LoVo (cell line): ENCODE data around the gene TEX54.
"Not testable (repeated sequence)": the region's sequence is repeated elsewhere in the genome, so short reads cannot be mapped to it uniquely, and the experiment has no call there.

Source experiments
- DNase-seq: peaks from one replicate; pipeline ENCODE4 v3.0.0-alpha.2; 2016; ENCODE audit warnings: low spot score

The TEX54 gene

DNA sequence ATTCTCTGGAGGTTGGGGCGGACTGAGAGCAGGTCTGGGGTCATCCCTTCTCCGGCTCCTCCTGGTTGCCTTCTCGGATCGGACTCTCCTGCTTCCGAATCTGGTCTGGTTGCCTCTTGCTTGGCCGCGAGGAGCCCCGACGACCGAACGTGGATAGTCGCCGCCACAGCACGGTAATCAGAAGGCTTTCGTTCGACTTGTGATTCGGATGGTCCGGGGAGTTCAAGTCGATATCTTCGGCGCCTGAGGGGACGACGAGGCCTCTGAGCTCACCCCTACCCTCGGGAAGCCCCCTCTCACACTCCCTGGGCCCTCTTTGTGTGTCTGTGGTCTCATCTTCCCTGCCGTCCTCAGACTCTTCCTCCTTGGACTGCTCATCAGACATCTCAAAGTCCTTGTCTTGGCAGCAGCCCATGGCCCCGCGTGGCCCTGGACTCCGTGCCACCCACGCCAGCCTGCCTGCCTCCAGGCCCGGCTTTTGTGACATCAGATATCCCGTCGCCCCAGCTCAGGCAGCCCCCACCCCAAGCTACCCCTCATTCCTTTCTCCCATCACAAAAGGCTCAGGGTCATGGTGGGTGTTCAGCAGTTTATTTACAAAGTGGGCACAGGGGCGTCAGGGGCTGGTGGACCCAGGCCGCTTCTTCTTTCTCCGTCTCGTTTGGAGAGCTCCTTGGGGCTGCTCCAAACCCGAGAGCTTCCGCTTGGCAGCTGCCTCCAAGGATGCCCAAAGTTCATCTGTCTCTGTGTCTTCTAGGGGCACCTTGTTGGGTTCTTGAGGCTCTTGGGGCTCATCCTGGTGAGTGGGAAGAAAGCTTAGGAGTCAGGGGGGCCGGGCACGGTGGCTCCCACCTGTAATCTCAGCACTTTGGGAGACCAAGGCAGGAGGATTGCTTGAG lies at the start of gene TEX54:
Gene TEX54, minus strand, starts transcription at position 506 of the 899 bp plus-strand sequence.
- DNase-seq, result no peak

GRCh38 chr11:62882431-62882749 lies 49.7 kb upstream of the TEX54 start:
- DNase-seq, result no peak

- peak; percentile 93 for DNase-seq
These were observed 49.2 kb upstream of the TEX54 start for GRCh38 chr11:62881579-62882430.

DNA sequence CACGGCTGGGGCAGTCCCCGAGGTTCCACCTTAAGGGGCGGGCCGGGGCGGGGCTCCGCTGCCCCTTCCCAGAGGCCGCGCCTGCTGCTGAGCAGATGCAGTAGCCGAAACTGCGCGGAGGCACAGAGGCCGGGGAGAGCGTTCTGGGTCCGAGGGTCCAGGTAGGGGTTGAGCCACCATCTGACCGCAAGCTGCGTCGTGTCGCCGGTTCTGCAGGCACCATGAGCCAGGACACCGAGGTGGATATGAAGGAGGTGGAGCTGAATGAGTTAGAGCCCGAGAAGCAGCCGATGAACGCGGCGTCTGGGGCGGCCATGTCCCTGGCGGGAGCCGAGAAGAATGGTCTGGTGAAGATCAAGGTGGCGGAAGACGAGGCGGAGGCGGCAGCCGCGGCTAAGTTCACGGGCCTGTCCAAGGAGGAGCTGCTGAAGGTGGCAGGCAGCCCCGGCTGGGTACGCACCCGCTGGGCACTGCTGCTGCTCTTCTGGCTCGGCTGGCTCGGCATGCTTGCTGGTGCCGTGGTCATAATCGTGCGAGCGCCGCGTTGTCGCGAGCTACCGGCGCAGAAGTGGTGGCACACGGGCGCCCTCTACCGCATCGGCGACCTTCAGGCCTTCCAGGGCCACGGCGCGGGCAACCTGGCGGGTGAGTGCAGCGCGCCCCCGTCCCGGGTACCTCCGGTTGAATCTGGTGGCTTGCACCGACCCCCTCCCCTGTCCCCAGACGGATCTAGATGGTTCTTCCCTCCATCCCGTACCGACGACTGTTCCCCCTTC lies 48.4 kb upstream of the TEX54 start, which contains the start of gene SLC3A2:
Gene SLC3A2, plus strand, starts transcription at position 94 of the 776 bp plus-strand sequence. Its CDS starts 128 bp downstream, at position 222.
- peak; percentile 91 for DNase-seq

- no peak for DNase-seq
These were observed 47.7 kb upstream of the TEX54 start for GRCh38 chr11:62880231-62880802.

DNA sequence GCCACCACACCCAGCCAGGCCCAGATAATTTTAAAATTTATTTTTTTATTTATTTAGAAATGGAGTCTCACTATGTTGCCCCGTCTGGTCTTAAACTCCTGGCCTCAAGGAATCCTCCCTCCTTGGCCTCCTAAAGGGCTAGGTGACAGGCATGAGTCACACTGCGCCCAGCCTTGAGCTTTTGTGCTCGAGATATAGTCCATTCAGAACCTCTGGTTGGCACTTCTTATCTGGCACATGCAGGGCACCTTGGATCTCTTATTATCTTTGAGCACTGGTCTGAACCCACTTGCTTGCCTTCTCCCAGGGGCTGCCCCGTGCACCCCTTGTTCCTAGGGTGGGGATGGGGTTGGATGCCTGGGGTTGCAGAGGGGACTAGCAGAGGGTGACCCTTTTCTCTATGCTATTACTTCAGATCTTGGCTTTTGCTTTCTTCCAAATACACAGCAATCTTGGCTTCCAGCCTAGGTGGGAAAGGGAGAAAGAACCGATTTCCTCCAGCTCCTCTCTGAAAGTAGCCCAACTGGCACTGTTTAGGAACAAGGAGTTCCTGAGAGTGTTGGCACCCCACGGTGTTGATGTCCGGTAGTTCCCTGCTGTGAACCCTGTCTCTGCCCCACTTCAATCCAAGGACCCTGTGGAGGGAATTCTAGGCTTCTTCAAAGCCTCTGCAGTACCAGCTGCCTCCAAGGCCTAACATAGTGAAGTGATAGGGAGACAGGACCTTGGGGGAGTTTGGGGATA lies 46.8 kb upstream of the TEX54 start:
- DNase-seq, result no peak

GRCh38 chr11:62876712-62877111 lies 44.1 kb upstream of the TEX54 start:
- DNase-seq, result no peak

DNA sequence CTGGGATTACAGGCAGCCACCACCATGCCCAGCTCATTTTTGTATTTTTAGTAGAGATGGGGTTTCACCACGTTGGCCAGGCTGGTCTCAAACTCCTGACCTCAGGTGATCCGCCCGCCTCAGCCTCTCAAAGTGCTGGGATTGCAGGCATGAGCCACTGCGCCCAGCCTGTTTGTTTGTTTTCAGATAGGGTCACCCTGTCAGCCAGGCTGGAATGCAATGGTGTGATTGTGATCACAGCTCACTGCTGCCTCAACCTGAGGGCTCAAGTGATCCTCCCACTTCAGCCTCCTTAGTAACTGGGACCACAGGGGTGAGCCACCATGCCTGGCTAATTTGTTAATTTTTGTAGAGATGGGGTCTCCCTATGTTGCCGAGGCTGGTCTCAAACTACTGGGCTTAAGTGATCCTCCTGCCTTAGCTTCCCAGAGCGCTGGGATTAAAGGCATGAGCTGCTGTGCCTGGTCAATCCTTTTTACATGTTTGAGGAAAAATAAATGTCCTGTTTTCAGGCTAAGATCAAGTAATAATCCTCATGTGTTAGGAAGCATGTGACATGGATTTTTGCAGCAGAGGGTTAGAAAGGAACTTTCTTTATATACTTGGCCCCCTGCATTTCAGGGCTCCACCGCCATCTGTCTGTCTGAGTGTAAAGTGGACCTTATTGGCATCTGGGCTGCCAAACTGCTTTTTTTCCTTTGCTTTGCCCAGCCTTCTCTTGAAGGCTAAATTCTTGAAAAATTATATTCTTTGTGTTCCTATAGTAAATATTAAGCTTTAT lies 43.2 kb upstream of the TEX54 start:
- DNase-seq, result no peak

DNA sequence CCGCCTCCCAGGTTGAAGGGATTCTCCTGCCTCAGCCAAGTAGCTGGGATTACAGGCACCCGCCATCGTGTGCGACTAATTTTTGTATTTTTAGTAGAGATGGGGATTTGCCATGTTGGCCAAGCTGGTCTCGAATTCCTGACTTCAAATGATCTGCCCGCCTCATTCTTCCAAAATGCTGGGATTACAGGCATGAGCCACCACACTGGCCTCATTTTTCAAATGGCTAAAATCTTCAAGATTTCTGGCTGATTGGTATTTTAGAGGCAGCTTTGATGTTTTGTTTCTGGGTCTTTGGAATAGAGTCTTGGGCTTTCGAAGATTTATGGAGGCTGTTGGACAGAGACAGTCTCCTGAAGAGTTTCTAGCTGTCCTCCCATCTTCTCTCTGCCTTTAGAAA lies 42.2 kb upstream of the TEX54 start:
- DNase-seq, result no peak

GRCh38 chr11:62865635-62866034 lies 33.0 kb upstream of the TEX54 start:
- no peak for DNase-seq

DNA sequence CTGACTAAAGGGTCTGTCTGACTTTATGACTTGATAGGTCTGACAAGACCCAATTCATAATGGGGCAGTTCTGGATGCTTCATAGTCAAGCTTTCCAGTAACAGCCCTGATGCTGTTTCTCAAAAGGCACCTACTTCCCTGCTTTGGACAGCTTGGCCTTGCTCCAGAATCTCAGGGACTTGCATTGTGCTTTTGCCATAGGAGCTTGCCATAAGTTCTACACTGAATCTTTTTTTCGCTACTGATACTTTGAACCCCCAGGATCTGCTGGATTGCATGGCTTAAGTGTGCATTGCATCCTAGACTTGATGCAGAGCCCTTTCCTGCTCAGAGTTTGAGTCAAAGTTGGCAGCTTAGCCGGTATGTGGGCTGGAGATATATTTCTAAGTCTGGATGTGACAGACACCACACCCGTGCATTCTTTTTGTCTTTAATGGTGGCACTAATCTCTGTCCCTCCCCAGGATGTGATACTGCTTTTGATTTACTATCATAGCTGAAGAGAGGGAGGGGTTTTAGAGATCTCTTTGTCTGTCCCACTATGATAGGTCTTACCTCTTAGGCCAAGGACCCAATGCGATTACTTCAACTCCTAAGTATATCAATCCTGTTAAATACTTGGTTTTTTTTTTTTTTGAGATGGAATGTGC lies 31.2 kb upstream of the TEX54 start:
- no peak for DNase-seq

- not testable (repeated sequence) for DNase-seq
These were observed 29.0 kb upstream of the TEX54 start for GRCh38 chr11:62861564-62862192.

DNA sequence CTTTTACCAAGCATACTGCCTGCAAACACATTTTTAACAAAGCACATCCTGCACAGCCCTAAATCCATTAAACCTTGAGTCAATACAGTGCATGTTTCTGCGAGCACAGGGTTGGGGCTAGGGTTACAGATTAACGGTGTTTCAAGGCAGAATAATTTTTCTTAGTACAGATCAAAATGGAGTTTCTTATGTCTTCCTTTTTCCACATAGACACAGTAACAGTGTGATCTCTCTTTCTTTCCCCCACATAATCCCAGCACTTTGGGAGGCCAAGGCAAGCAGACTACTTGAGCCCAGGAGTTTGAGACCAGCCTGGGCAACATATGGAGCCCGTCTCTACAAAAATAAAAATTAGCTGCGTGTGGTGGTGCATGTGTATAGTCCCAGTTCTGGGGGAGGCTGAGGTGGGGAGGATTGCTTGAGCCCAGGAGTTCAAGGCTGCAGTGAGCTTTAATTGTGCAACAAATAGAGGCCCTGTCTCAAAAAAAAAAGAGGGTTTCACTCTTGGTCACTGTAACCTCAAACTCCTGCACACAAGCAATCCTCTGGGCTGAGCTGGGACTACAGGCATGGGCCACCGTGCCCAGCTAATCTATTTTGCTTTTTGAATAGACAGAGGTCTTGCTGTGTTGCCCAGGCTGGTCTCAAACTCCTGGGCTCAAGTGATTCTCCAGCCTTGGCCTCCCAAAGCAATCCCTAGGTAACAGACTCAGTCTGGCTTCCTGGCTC lies 28.4 kb upstream of the TEX54 start:
- no peak for DNase-seq

DNA sequence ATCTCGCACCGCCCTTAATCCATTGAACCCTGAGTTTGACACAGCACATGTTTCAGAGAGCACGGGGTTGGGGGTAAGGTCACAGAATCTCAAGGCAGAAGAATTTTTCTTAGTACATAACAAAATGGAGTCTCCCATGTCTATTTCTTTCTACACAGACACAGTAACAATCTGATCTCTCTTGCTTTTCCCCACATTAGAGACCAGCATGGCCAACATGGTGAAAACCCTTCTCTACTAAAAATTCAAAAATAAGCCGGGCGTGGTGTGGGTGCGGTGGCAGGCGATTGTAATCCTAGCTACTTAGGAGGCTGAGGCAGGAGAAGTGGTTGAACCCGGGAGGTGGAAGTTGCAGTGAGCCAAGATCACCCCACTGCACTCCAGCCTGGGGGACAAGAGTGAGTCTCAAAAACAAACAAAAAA lies 26.7 kb upstream of the TEX54 start:
- DNase-seq, result not testable (repeated sequence)

DNA sequence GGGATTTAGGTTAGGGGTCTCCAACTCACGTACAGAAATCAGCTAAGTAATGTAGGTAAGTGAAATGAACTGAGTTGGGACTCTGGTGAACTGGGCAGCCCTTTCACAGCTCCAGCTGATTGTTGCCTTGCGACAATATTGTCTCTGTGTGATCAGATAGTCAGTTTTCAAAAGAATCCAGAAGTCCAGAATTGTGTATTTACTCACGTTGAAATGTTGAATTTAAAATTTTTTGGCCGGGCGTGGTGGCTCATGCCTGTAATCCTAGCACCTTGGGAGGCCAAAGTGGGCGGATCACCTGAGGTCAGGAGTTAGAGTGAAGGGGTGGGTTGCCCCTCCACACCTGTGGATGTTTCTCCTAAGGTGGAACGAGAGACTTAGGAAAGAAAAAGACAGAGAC lies 25.6 kb upstream of the TEX54 start:
- no peak for DNase-seq

DNA sequence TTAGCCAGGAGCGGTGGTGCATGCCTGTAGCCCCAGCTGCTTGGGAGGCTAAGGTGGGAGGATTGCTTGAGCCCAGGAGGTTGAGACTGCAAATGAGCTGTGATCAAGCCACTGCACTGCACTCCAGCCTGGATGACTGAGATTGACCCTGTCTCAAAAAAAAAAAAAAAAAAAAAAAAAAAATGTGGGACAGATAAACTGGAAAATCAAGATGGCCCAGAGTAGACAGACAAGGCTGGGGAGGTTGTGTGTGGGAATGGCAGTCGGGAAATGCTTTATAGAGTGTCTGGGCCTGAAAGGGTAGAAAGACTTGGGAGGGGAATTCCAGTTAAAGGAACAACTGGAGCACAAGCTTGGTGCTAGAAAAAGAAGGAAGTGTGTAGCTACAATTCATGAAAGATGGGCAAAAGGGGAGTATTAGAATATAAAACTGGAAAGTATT lies 24.9 kb upstream of the TEX54 start:
- no peak for DNase-seq

- no peak for DNase-seq
These were observed 23.8 kb upstream of the TEX54 start for GRCh38 chr11:62856333-62856895.
